Fibroblast of mammary gland (primary cell): ENCODE results near the gene SETD3.

Experiments
- DNase-seq: peaks from one replicate; pipeline ENCODE4 v3.0.0-alpha.2; 2010; ENCODE audit warnings: low read depth
- H3K4me3 ChIP-seq: 2 replicates; pipeline ENCODE4 v1.5.1; 2011; ENCODE audit warnings: low read depth, mild to moderate bottlenecking, low read length, moderate library complexity; ENCODE audit not compliant: control insufficient read depth
- TF ChIP-seq, protein P1 (sequence below): conservative IDR thresholded peaks from 2 replicates; pipeline ENCODE4 v1.5.1; 2011; ENCODE audit warnings: low read depth, low read length, inconsistent platforms; ENCODE audit not compliant: control insufficient read depth, insufficient read depth

The SETD3 gene

DNA sequence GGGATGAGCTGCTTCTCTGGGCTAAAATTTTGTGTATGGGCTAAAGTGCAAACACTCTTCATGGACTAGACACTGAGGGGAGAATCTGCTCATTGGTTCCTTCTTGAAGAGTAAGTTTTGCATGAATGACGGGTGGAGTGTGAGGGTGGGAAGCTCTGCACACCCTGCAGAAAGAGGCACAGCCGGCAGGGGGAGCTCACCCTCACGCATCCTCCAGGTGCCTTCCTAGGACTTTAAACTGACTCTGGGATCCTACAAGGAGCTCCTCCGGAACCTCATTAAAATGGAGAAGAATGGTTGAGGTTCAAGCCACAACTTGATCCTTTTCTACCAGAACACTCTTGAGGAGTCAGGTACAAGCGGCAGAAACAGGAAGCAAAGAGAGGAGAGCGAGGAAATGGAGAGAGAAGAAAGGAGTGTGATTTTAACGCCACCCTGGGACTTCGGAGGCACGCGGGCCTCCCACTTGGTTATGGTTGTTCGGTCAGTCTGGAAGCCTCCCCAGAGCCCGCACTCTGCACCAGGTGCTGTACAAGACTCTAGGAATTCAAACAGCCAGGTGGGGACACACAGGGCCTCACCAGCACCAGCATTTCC, 87.5 kb downstream of the SETD3 start:
- TF ChIP-seq, protein P1, sequence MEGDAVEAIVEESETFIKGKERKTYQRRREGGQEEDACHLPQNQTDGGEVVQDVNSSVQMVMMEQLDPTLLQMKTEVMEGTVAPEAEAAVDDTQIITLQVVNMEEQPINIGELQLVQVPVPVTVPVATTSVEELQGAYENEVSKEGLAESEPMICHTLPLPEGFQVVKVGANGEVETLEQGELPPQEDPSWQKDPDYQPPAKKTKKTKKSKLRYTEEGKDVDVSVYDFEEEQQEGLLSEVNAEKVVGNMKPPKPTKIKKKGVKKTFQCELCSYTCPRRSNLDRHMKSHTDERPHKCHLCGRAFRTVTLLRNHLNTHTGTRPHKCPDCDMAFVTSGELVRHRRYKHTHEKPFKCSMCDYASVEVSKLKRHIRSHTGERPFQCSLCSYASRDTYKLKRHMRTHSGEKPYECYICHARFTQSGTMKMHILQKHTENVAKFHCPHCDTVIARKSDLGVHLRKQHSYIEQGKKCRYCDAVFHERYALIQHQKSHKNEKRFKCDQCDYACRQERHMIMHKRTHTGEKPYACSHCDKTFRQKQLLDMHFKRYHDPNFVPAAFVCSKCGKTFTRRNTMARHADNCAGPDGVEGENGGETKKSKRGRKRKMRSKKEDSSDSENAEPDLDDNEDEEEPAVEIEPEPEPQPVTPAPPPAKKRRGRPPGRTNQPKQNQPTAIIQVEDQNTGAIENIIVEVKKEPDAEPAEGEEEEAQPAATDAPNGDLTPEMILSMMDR, result peak; percentile 80
- peak; percentile 38 for DNase-seq
- no peak overlapping the region for H3K4me3 ChIP-seq

DNA sequence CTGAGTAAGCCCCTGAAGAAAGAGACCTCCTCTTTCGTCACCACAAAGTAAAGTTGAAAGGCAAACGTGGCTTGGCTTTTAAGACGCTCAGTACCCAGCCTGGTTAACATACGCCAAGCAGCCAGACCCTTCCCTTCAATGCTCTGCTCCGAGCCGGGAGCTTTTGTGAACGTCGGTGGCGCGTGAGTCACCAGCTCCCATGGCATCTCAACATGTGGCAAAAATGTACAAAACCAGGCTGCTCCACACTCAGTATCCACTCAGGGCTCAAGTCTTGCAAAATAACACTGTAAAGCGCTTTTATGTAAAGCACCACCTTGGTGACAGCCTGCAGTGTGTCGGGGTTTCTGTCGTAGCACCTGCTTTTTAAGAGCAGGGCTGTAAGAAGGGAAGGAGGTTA, 89.0 kb downstream of the SETD3 start:
- peak; percentile 10 for DNase-seq
- H3K4me3 ChIP-seq, result no peak overlapping the region
- TF ChIP-seq, protein P1, result no peak

DNA sequence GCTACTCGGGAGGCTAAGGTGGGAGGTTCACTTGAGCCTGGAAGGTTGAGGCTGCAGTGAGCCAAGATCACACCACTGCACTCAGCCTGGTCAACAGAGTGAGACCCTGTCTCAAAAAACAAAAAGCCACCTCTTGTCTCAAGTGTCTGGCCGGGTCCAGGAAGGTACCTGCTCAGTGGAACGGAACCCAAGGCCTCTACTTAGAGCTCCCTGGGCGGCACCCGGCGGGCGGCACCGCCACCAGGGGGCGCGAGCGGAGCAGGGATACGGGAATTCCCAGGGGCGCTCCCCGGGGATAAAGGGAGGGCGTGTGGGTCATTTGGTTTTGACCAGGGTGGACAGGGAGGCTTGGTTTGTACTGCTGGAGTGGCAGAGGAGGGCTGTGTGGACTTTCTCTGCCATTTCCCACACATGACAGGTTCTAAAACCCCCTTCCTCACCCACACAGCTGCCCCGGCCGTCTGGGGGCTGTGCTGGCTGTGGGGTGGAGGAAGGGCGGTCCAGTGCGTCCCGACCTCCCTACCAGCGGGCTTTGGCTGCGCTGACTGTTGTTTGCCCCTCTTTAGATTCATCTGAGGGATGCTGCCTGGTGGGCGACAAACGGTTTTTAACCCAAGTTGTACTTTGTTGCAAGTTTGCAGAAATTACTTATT, 91.4 kb downstream of the SETD3 start:
- DNase-seq, result peak; percentile 23
- TF ChIP-seq, protein P1, result peak; percentile 67
- no peak overlapping the region for H3K4me3 ChIP-seq

DNA sequence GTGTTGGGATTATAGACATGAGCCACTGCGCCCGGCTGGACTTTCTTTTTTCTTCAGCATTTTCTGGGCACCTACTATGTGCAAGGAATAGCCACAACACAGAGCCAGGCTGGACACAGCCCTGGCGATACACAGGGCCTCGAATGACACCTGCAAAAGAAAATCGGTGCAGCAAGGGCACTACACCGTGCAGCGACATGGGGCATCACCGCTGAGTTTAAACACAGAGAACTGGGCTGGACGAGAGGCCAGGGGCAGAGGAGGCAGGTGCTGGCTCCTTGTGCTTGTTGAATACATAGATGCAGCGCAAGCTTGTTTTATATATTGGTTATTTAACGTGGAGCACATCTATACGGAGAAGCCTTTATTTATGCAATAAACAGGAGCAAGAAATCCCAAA, 92.4 kb downstream of the SETD3 start:
- DNase-seq, result no peak
- no peak overlapping the region for H3K4me3 ChIP-seq
- TF ChIP-seq, protein P1, result no peak

DNA sequence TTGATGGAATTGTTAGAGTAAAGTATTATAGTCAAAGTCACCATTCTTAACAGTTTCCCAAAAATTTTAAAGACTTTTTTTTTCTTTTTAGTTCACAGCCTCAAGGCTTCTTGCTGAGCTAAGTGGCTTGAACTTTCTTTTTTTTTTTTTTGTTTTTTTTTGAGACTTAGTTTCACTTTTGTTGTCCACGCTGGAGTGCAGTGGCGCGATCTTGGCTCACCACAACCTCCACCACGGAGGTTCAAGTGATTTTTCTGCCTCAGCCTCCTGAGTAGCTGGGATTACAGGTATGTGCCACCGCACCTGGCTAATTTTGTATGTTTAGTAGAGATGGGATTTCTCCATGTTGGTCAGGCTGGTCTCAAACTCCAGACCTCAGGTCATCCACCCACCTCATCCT, 92.8 kb downstream of the SETD3 start:
- no peak for DNase-seq
- TF ChIP-seq, protein P1, result no peak
- H3K4me3 ChIP-seq, result no peak overlapping the region

DNA sequence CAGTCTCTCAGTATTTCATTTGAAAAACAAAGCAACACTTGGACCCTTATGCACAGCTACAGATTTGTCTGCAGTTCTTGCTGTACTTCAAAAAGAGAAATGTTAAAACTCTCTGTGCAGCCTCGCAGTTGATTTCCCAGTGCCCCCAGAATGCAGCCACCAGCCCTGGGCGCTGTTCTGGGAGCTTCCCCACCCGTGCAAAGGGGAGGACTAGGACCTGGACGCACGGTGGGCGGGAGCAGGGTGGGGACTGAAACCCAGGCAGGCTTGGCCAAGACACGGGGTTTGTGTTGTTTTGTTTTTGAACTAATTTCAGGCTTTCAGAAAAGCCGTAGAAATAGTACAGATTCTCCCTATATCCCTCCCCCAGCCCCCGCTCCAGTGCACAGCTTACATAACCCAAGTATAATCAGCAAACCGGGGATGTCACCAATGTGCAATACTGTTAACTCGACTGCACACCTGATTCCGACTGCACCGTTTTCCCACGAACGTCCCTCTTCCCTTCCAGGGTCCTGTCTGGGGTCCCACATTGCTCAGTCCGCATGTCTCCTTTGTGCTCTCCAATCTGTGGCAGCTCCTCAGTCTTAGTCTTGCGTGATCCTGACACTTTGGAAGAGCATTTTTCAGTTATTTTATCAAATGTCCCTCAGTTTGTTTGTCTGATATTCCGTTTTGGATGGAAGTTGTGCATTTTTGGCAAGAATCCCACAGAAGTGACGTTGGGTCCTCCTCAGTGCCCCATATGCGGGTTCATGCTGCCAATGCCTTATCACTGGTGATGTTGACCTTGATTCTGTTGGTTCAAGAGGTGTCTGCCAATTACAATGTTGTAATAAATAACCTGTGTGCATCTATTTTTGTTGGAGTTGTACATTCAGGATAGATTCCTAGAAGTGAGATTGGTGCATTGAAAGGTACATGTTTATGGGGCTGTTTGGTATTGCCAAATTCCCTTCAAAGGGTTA, 95.9 kb downstream of the SETD3 start:
- H3K4me3 ChIP-seq, result no peak overlapping the region
- no peak for DNase-seq
- TF ChIP-seq, protein P1, result no peak
